Nephron (organoid): Measurements from ENCODE around the gene KANSL2.

Source experiments
- H3K27ac Mint-ChIP-seq, 3 experiments: 2 replicates each; pipeline ENCODE4 v1.8.0; 2020; ENCODE audit warnings: mixed read lengths in 3 of 3, mild to moderate bottlenecking in 2 of 3, moderate library complexity in 1 of 3
- H3K27me3 Mint-ChIP-seq: 2 replicates; pipeline ENCODE4 v1.8.0; 2021; ENCODE audit warnings: low read depth, mild to moderate bottlenecking, moderate library complexity, mixed read lengths
- H3K36me3 Mint-ChIP-seq: 2 replicates; pipeline ENCODE4 v1.8.0; 2020; ENCODE audit warnings: low read depth, mixed read lengths
- H3K4me1 Mint-ChIP-seq: 2 replicates; pipeline ENCODE4 v1.8.0; 2020; ENCODE audit warnings: mixed read lengths
- H3K4me3 Mint-ChIP-seq, 3 experiments: 2 replicates each; pipeline ENCODE4 v1.8.0; 2020; ENCODE audit warnings: mild to moderate bottlenecking in 3 of 3, mixed read lengths in 3 of 3, moderate library complexity in 2 of 3
- H3K9me3 Mint-ChIP-seq: 2 replicates; pipeline ENCODE4 v1.8.0; 2020; ENCODE audit warnings: mixed read lengths
- TF ChIP-seq, protein P1 (sequence below), 3 experiments: fragments of 200-600 bp; sonication (generic); IDR thresholded peaks; one replicate each; pipeline ENCODE4 v1.5.0; 2021; ENCODE audit warnings: antibody characterized with exemption in 3 of 3; ENCODE audit not compliant: unreplicated experiment in 3 of 3

Gene KANSL2

DNA sequence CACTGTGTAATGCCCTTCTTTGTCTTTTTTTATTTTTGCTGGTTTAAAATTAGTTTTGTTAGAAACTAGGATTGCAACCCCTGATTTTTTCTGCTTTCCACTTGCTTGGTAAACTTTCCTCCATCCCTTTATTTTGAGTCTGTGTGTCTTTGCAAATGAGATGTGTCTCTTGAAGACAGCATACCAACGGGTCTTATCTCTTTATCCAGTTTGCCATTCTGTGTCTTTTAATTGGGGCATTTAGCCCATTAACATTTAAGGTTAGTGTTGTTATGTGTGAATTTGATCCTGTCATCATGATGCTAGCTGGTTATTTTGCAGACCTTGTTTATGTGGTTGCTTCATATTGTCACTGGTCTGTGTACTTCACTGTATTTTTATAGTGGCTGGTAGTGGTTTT is 68.7 kb downstream of the KANSL2 start:
- Mint-ChIP-seq H3K27me3 (peaks cover 2% of the 10 kb centered on the region), H3K27ac (no peak overlapping the region), H3K9me3 (peaks cover 41% of the 10 kb centered on the region), H3K4me1 (no peaks in the 10 kb centered on the region), H3K4me3 (no peak overlapping the region), H3K36me3 (no peaks in the 10 kb centered on the region)
- TF ChIP-seq, protein P1, sequence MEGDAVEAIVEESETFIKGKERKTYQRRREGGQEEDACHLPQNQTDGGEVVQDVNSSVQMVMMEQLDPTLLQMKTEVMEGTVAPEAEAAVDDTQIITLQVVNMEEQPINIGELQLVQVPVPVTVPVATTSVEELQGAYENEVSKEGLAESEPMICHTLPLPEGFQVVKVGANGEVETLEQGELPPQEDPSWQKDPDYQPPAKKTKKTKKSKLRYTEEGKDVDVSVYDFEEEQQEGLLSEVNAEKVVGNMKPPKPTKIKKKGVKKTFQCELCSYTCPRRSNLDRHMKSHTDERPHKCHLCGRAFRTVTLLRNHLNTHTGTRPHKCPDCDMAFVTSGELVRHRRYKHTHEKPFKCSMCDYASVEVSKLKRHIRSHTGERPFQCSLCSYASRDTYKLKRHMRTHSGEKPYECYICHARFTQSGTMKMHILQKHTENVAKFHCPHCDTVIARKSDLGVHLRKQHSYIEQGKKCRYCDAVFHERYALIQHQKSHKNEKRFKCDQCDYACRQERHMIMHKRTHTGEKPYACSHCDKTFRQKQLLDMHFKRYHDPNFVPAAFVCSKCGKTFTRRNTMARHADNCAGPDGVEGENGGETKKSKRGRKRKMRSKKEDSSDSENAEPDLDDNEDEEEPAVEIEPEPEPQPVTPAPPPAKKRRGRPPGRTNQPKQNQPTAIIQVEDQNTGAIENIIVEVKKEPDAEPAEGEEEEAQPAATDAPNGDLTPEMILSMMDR (IDR thresholded peaks at IDR 0.05; ENCODE audit: unreplicated experiment in 3 of 3) = no peak
